Activated CD4-positive, CD25-positive, alpha-beta regulatory T cell treated with anti-CD3 and anti-CD28 coated beads, Interleukin-2, amount 50 U/mL, for 16 hours (primary cell): ENCODE data around the gene CAMK4.

Experiments
- DNase-seq: peaks from one replicate; pipeline ENCODE4 v3.0.0-alpha.2; 2020; ENCODE audit warnings: low read depth, low spot score

CAMK4 gene

DNA sequence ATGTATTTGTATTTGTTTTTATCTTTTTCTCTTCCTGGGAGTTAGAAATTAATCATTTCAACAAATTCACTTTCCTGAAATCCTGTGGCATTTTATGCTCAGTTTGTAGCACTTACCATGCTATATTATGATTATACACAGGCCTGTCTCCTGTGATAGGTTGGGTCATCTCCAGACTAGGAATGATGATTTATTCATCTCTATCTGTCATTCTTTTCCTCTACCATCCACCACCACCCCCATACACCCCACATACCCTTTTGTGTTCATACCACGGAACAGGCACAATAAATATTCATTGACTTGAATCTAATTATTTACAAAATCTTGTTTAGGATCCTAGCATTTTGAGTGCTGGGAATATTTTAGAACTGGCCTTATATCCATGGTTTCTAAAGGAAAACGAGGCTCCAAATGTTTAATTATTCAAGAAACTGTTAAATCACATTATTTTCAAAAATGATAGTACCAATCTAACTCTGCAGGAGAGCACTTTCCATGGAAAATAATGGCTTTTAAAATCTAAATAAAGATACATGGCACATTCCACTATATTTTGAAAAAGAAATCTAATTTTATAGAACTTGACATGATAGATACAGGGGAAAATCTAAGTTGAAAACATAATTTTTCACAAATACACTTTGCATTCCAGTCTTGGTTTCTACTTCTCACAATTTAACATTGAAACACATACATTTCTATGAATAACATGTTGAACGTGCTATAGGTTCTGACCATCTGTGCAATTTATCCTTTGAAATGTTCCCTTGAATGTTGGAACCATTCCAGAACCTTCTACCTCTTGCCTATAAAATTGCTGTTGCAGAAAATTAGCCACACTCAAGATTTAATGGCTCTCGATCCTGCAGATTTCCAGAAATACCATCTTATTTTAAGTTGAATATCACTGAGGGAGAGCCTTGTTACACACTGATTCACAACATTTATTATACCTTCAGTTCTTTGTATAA lies 198.8 kb downstream of the CAMK4 start:
- DNase-seq: no peak

DNA sequence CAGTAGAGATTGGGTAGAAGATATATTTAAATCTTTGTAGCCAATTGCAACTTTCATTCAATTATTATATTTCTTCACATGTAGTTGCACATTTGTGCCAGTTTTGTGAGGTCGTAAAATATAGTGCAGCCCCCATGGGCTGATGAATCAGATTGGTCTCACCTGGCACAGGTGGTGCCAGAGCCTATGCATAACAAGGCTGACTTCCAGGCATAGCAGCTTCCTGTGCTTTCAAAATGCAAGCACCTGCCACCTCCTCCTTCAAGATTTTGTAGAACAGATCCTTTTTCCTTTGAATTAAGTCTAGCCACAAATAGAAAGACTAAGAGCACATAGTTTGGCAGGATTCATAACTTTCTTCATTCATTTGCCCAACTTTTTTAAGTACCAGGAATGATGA lies 201.0 kb downstream of the CAMK4 start:
- DNase-seq: no peak

DNA sequence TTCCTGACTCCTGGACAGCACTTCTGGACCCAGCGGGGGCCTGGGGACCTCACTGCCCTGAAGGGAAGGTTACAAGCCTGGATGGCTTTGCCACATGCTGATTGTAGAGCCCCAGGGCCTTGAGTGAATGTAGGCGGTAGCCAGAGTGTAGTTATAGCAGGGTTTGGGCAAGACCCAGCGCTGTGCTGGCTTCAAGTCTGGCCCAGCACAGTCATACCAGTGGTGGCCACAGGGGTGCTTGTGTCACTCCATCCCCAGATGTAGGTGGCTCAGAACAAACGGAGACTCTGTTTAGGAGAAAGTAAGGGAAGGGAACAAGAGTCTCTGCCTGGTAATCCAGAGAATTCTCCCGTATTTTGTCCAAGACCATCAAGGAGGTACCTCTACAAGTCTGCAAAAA lies 203.6 kb downstream of the CAMK4 start:
- no peak for DNase-seq

DNA sequence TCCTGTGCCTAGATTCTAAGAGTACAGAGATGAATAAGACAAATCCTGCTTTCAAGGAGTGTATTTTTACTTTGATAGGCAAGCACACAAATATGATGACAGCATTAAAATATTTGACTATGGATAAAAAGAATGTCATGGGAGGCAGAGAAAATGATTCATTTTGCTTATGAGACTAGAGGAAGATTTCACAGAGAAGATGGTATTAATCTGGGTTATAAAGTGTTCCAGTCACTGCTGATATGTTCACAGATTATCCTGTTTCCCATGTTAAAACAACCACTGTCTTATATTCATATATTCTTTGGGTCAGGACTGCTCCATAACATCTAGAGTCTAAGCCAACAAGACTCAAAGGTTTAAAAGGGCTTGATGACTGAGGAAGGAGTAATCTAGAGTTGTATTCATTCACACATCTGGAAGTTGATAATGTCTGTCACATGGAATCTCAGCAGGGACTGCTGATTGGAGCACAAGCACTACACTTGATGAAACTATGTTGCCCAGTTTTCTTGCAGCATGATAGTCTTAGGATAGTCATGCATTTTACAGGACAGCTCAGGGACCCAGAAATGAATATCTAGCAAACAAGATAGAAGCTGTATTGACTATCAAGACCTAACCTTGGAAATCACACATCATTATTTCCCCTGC lies 208.8 kb downstream of the CAMK4 start:
- no peak for DNase-seq

DNA sequence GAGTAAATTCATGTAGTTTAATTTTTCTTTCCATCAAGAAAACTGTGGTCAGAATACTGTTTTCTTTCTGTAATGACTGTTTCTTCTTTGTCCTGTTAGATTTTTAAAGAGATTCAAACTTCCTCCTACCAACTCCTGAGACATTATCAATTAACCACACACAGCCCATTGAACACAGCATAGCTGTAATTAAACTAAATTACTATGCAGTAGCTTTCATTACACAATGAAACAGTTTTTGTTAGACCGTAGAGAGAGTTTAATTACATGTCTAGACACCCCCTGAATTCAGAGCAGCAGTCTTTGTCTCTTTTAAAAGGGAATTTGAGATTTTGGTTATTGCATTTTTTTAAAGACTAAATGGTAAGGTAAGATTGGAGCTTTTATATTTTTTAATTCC lies 210.6 kb downstream of the CAMK4 start:
- no peak for DNase-seq

DNA sequence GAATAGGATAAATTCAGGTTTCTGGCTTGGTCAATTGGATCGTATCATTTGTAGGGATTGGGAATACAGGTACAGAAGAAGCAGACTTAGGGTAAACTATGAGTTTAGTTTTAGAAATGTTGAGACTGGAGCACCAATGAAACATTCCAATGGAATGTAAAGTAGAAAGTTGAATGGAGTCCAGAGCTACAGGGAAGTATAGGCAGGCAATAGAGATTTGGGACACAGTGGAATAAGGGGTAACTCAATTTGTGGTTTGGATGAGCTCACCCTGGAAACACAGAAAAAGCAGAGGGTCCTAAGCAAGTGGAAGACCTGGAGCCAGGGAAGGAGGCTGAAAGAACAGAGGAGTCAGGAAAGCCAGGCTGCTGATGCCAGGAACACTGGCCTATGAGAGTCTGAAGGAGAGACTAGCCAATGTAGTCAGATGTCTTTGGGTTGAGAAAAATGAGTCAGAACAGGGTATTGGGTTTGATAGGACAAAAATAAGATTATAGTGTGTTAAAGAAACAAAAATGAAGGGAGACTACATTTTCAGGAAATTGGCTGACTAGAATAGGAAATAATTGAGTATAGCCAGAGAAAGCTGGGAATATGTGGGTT lies 215.4 kb downstream of the CAMK4 start:
- no peak for DNase-seq

DNA sequence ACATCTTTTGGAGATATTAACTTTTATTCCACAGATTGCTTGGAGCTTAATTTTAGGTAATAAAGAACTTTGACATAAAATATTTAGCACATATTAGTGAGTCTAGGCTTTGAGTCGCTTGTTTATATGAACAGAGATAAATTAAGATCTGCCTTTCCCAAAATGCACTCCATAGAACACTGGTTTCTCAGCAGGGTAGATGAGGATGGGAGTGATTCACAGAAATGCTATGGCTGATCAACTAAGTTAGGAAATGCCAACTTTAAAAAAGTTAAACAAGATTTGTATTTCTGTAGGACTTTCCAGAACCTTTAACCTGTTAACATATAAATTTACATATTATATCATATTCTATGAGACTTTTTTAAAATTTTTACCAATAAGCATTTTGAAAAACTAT lies 222.9 kb downstream of the CAMK4 start:
- DNase-seq: no peak

DNA sequence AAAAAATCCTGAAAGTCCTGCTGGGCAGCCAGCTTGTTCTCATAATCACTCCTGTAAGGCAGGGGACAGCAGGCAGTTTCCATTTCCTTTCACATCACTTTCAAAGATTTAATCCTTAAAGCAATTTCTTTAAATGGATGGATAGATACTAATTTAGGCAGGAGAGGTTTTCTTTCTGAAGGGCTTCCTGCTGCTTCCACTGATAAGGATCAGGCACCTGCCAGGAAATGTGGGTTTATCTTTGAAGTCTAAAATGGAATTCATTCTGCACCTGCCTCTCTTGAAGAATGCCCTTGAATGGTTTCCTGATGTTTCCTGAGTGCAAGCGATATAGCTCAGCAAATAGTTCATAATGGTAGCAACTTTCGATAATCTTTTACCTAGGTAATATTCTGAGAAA lies 223.6 kb downstream of the CAMK4 start:
- no peak for DNase-seq

DNA sequence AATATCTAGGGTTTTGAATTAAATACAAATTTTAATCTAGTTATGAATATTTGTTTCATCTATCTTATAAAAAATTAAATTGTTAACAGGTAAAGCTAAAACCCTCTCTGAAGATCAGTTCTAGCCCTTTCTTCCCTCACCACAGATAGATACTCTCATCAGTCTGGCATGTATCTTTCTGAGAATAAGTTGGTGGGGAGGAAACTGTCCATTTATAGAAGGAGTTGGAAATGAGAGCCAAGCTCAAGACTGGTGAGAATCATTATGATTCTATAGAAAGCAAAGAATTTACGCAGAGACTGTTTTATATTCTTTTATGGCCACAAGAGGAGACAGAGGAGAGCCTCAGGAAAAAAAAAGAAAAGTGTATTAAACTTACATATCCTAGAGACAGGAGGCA lies 229.1 kb downstream of the CAMK4 start:
- no peak for DNase-seq

DNA sequence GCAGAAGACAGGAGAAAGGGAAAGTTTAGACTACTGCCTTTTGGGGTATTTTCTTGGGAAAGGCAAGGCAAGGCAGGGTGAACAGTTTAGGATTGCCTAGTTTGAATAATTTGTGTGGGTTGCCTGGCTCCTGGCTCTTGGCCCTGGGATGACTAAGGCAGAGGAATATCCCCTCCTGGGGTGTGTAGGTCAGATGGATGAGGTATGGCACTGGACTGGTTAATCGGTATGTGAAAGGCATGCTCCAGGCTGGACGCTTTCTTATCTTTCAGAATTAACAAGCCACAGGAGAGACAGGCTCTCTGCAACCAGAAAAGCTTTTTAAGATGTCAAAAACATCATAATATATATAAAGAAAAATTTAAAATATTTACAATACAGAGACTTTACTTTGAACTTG lies 229.6 kb downstream of the CAMK4 start:
- DNase-seq: no peak

DNA sequence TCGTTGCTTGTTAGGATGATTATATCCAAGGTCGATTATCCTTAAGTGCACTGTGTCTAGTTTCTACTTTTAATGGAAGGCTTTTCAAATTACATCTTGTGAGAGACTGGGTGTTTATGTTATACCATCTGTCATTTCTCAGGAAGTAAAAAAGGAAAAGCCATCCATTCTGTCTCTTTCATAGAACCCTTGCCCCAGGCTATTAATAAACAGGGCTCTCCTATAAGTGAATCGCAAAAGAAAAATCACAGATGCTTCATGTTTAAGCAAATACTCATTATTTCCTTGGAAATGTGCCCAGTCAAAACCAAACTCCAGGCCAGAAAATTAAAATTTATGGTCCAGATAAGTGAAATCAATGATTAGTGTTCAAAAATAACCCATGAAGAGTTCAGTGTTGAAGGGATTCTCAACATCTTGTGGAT lies 230.0 kb downstream of the CAMK4 start:
- no peak for DNase-seq

DNA sequence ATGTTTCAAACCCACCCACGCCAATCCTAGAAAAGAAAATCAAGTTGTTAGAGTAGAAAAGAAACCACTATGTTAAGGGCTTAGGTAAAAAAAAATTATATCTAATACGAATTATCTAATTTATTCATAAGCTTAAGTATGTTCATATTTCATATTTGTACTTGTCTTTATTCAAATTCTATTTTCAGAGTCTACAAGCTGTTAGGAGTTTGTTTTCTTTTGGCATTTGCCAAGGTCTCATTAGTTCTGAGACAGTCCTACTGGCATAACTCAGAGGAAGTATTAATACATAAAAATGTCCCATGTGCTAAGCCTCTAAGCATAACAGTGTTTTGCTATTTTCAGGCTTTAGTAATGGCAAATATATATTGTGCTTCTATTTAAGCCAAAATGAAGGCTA lies 230.6 kb downstream of the CAMK4 start:
- DNase-seq: no peak

DNA sequence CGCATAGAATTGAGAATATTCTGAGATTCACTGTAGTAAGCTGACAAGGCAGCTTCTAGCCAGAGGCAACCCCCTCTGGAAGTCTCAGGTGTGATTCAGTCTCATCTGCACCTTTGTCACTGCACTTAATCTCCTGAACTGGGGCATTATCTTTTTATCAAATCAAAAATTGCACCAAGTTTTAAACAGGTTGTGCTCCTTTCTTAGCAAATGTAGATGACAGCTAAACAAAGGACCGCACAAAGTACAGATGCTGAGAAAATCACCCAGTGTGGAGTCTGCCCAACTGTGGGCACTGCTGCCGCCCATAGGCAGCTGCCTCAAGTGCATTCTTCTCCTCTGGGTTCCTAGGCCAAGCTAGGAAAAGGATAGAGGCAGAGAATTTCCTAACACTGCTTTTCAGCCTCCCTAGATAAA lies 237.1 kb downstream of the CAMK4 start:
- DNase-seq: no peak

DNA sequence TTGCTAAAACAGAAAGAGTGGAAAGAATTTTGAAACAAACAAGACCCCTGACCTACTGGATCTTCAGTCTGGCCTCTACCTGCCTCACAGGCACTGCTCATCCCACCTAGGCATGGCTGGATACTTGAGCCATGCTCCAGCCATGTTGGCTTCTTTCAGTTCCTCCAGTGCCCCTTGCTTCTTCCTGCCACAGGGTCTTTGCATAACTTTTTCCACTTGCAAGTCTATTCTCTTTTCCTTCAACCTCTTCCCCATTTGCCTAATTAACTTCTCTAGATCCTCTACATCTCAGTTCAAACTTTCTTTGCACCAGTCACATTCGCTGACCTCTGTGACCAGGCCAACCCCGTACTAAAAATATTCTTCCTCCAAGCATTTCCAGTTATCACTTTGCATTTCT lies 237.8 kb downstream of the CAMK4 start:
- no peak for DNase-seq

DNA sequence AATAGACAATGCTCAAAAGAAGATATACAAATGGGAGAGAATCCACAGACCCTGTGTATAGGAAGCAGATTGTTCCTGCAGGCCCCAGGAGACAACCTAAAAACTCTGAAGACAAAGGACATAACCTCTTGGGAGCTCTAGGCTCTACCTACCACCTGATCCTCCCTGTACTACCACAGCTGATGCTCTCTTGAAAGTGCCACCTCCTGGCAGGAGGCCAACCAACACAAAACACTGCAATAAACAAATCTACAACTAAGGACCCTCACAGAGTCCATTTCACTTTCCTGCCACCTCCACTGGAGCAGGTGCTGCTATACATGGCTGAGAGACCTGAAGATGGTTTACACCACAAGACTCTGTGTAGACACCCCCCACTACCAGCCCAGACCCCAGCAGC lies 239.1 kb downstream of the CAMK4 start:
- DNase-seq: no peak

DNA sequence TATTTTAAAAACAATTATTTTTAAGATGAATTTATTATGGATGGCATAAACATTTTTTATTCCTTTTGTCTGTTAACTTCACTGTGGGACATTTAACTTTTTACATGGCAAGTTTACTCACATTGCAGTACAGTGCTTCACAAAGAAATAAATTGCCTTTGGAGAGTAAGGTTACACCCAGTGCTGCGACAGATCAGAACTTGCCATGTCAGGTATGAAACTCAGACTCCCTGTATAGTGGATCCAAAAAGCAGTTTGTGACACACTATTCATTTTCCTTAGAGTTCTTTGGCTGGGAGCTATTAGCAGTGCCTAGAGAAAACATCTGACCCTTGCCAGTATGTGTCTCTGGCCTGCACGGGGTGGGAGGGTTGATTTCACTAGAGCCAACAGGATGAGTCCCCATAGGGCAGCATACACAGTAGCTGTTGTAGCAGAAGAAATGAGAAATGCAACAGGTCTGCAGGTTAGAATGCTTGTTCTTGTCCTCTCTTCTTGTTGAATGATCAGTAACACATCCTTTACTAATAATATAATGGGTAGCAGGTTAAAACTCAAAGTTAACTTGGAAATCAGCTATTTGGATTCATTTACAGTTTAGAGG lies 245.2 kb downstream of the CAMK4 start:
- no peak for DNase-seq

DNA sequence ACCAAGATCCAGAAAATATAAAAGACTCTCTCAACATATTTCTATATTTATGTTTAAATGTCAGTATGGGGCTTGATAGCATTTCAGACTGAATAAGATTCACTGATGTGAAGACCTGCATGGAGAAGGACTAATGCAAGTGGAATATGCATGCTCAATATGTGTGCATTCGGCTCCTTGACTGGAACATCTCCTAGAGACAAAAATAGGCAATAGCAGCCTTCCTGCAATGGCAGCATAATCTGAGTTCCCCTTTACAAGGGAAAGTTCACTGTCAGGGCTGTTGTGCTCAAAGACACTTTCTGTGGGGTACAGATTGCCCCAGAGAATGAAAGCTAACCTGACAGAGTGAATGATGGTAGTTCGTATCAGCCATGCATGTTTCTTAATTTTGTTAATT lies 245.7 kb downstream of the CAMK4 start:
- DNase-seq: no peak

DNA sequence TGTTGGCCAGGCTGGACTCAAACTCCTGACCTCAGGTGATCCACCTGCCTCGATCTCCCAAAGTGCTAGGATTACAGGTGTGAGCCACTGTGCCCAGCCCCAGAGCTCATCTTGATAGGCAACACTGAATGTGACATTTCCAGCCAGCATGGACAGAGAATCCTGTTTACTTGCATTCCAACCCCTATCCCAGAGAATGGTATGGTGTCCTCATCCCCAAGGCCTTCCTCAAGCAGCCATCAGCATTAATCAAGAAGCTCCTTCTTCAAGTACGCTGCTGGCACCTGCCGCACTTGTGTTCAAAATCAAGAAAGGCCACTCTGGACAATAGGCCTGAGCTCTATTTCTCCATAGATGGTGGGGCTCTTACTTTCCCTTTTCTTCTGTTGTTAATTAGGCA lies 247.9 kb downstream of the CAMK4 start:
- DNase-seq: no peak

DNA sequence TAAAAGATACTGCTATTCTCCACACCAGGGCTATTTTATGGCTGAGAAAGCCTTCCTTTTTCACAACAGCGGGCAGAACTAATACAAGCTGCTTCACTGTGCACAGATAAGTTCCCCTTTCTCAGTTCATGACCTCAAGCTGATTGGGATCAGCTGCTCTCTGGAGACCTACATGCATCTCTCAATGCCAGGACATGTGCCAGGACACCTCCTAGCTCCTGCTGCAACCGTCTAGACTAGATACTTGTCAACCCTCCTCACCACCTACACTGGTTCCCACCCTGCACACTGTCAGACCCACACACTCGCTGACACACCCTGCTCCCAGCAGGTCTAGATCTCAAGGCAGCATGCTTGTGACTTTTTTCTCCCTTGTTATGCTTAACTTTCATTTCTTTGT lies 248.4 kb downstream of the CAMK4 start:
- DNase-seq: no peak

DNA sequence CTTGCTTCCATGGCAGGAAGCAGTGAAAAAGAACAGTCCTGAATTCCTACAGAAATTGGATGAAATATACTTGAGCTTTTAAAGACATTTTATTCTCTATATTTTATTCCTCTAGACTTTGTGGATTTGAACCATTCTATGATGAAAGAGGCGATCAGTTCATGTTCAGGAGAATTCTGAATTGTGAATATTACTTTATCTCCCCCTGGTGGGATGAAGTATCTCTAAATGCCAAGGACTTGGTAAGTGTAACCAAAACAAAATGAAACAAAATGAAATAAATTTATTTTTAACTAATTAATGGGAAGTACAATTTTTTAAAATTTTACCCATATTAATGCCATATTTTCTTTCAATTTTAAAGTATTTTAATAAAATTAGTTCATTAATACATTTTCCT lies 254.1 kb downstream of the CAMK4 start:
- DNase-seq: no peak

DNA sequence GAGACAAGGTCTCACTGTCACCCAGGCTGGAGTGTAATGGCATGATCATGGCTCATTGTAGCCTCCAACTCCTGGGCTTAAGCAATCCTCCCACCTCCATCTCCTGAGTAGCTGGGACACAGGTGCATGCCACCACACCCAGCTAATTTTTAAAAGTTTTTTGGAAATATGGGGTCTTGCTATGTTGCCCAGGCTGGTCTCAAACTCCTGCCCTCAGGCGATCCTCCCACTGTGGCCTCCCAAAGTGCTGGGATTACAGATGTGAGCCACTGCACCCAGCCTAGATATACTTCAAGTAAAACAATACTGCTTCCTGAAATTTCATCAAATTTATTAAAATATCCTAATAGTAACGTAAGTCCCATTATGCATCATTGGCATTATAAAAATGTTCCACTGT lies 254.7 kb downstream of the CAMK4 start:
- DNase-seq: no peak

DNA sequence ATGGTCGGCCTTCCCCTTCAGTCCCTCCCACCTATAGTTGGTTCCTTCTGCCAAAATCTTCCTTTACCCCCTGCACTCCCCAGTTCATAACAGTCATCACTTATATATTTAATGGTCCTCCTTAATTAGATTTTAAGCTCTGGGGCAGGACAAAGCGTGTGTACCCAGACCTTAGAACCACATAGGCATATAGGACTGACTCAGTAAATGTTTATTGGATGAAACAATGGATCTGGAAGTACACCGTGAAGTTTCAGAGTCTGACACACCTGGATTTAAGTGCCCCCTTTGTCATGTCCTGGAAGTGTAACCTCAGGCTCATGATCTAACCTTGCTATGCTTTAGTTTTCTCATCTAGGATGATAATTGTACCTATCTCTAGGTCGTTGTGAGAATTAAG lies 256.2 kb downstream of the CAMK4 start:
- no peak for DNase-seq
